Activated T-cell treated with anti-CD3 and anti-CD28 coated beads for 24 hours (primary cell): ENCODE data around the gene NSUN7.

Experiments
- DNase-seq: peaks from one replicate; pipeline ENCODE4 v3.0.0-alpha.2; 2020; ENCODE audit warnings: low read depth

NSUN7 gene

DNA sequence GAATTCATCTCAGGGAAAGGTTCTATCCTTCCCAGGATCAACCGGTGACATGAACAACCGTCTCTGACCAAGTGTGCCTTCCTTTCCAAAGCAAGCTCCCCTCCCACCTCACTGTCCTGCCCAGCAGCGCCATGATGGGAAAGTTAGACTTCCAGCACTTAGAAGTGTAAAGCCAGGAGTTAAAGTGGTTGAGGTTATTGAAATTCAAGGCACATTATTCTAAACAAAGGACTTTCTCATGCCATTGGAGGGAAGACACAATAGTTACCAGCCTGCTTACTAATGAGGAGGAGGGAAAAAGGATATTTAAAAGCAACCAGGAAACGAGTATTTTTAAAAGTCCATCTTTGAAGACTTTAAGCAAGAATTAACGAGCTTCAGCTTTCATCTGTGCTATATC is 96.8 kb downstream of the NSUN7 start:
- DNase-seq, result no peak

DNA sequence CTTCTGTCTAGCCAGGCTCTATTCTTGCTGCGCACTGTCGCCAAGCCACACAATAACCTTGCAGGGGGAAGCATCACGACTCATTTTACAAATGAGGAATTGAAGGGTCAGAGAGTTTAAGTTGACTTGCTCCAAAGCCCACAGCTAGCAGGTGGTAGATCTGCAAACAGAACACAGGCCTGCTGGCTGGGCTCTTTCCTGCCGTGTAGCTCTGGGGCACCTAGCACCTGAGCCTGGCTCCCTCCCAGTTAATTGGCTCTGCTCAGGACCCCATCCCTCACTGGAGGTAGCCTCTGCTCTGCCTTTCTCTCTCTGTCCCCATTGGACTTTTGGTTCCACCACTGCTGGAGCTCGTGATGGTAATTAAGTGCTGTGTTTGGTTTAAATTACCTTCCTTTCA is 98.5 kb downstream of the NSUN7 start:
- no peak for DNase-seq

DNA sequence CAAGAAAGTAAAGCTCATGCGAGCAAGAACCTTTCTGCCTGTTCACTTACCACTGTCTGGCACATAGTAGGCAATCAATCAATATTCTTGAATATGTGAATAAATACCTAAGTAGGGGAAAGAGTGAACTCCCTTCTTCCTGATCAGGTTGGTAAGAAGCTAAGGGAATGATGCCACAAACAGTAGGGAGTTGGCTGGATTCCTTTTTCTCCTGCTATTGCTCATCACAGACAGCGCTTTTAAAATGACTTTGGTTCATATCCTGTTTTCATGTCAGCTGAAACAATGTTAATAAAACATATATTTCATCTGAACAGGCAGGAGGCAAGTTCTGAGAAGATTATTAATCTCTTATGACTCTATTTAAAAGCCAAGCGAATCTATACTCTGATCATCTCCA is 99.2 kb downstream of the NSUN7 start:
- no peak for DNase-seq

DNA sequence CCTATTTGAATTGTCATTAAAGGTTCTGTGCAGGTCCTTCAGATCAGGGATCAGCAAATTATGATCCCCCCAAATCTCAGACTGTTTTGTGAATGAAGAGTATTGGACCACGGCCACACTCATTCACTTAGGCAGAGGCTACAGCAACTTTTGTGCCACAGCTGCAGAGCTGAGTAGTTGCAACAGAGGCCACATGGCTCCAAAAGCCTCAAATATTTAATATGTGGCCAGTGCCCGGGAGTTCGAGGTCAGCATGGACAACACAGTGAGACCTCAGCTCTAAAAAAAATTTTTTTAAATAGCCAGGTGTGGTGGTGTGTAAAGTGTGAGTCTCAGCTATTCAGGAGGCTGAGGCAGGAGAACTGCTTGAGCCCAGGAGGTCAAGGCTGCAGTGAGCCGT is 100.7 kb downstream of the NSUN7 start:
- no peak for DNase-seq

DNA sequence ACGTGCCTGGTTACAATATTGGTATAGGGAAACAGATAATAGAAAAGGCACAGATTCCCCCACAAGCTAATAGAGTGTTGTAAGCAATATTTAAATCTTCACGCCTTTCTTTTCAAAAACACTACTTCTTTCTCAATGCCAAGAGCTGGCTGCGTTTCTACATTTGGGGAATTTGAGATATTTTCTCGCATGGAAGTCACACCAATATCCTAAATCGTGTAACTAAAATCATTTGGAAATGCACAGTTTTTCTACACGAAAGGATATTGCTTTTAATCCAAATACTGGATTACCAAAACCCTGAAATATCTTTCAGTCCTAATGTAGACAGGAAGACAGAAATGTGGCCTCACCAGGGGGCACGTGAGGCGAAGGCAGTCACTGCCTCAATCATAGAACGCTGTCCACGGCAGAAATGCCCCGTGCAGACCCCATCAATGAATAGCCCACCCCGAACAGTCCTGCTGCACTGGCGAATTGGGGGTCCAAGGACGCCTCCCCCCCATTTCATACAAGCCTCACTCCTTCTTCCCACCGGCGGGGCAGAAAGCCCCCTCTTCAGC is 106.6 kb downstream of the NSUN7 start:
- no peak for DNase-seq

DNA sequence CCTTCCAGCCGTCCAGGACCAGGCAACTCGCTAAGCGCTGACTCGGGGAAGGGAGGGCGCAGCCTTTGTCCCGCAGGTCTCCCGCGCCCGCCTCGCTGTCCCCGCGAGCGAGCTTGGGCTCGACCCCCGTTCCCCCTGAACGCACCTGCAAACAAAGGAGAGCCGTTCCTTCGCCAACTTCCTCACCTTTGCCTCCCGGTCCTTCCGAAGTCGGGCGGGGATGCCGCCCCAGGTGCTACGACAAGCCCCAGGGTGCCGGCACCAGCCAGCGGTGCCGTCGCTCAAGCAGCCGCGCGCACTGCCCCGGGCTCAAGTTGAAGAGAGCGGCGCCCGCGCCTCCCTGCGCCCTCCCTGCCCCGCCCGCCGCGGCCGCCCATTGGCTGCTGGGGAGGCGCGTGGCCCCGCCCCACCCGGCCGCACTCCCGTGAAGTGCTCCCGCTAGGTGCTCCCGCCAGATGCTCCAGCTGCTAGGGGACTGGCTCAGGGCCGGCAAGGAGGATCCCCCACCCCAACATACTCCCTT is 107.1 kb downstream of the NSUN7 start:
- peak; percentile 48 for DNase-seq

DNA sequence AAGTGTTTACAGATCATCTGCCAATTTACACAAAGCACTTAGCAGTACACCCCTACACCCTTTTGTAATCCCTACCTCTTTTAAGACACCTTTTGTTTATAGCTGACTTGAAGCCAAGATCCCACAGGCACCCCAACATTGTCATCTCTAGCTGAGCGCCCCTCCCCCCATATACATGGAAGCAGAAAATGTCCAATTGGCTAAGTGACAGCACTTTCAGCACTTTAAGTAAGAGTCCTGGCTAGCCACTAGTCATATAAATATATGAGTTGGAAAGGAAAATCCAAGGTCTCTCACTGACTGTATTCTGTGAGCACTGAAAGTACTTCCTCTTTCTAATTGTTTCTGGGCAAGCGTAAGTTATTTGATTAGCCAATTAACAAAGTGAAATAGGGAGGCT is 108.2 kb downstream of the NSUN7 start:
- DNase-seq, result no peak

DNA sequence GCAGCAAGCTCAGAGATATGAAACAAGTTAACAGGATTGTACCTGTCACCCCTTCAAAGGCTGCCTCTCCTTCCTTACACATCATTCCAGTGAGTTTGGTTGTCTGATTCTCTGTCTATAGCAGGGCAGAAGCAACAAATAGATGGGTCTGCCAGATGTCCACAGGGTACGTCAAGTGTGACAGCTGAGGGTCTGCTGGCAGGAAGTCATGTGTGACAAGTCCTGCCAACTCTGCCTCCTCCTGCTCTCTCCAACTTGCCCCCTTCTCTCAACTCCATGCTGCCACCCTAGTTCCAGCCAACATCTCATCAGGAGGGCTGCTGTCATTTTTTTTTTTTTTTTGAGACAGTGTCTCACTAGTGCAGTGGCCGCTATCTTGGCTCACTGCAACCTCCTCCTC is 109.2 kb downstream of the NSUN7 start:
- DNase-seq, result no peak
